Upper lobe of right lung (tissue), 1 donor: ENCODE data around the gene DIP2C. TPM values are rescaled to one million over a fixed set of nuclear protein-coding genes. Genes with fewer than 3 reads are reported as not detected.

Experiments
- ATAC-seq: fragments of 200-7000 bp; cut with Tn5 transposase; one replicate; pipeline ENCODE4 v1.9.1; 2020; ENCODE audit warnings: mild to moderate bottlenecking, moderate library complexity
- DNase-seq: peaks from one replicate; pipeline ENCODE4 v3.0.0-alpha.2; 2020
- H3K27ac ChIP-seq: fragments of 200-600 bp; one replicate; pipeline ENCODE4 v1.8.0; 2022
- H3K27me3 ChIP-seq: fragments of 200-600 bp; one replicate; pipeline ENCODE4 v1.8.0; 2022; ENCODE audit warnings: mild to moderate bottlenecking
- H3K36me3 ChIP-seq: fragments of 200-600 bp; one replicate; pipeline ENCODE4 v1.8.0; 2022
- H3K4me1 ChIP-seq: fragments of 200-600 bp; one replicate; pipeline ENCODE4 v1.8.0; 2022
- H3K4me3 ChIP-seq: fragments of 200-600 bp; one replicate; pipeline ENCODE4 v1.8.0; 2022; ENCODE audit warnings: mild to moderate bottlenecking
- H3K9me3 ChIP-seq: fragments of 200-600 bp; one replicate; pipeline ENCODE4 v1.8.0; 2022
- intact Hi-C: fragments of 100-400 bp; cut with DNase I; formaldehyde crosslinking; loops from one replicate; pipeline ENCODE4 v1.11.0; 2022
- total RNA-seq: library from RNA; stranded (reverse); fragmentation: NEBNext Ultra II Directional; extraction: Animal tissue kit (Norgen Biotek cat#: 25700); gene quantifications from one replicate; pipeline ENCODE4 v1.2.1, GENCODE V29; 2021
- TF ChIP-seq, protein P1 (sequence below): fragments of 200-600 bp; IDR thresholded peaks from one replicate; pipeline ENCODE4 v1.8.0; 2022; ENCODE audit warnings: antibody characterized with exemption
- donor health status: DM: no; HTN: yes; CAD: no; lungs with severe emphysema.

Gene DIP2C
- total RNA-seq, 1 donor from 2014 or later = 17.3 TPM

DNA sequence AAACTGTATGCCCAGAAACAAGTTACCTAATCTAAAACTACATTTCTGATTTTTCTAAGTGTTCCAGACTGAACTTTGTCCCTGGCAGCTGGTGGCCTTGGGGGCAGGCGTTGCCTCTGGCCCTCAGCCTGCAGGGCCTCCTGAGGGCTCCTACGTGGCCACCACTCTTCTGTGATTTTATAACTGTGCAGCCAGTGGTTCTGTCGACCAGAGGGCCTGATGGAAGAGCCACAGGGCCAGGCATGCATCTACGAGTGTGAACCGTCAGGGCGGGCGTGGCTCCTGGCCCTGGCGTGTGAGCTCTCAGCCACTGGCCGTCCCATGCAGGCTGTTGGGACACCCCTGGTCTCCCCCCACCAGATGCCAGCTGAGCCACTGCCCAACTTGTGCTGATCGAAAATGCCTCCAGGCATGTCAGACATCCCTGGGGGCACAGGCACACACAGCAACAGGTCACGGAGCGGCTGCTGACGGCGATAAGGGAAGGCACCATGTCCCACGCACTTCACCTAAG, 380.8 kb downstream of the DIP2C start:
- H3K4me1 ChIP-seq = no peaks in the 10 kb centered on the region
- ATAC-seq (no peak), DNase-seq (no peak)
- H3K36me3 ChIP-seq = peaks cover 12% of the 10 kb centered on the region
- no peak overlapping the region for H3K4me3 ChIP-seq
- no peaks in the 10 kb centered on the region for H3K9me3 ChIP-seq
- TF ChIP-seq, protein P1, sequence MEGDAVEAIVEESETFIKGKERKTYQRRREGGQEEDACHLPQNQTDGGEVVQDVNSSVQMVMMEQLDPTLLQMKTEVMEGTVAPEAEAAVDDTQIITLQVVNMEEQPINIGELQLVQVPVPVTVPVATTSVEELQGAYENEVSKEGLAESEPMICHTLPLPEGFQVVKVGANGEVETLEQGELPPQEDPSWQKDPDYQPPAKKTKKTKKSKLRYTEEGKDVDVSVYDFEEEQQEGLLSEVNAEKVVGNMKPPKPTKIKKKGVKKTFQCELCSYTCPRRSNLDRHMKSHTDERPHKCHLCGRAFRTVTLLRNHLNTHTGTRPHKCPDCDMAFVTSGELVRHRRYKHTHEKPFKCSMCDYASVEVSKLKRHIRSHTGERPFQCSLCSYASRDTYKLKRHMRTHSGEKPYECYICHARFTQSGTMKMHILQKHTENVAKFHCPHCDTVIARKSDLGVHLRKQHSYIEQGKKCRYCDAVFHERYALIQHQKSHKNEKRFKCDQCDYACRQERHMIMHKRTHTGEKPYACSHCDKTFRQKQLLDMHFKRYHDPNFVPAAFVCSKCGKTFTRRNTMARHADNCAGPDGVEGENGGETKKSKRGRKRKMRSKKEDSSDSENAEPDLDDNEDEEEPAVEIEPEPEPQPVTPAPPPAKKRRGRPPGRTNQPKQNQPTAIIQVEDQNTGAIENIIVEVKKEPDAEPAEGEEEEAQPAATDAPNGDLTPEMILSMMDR = no peak
- intact Hi-C loops = no loop called here
- no peak overlapping the region for H3K27ac ChIP-seq
- no peaks in the 10 kb centered on the region for H3K27me3 ChIP-seq

DNA sequence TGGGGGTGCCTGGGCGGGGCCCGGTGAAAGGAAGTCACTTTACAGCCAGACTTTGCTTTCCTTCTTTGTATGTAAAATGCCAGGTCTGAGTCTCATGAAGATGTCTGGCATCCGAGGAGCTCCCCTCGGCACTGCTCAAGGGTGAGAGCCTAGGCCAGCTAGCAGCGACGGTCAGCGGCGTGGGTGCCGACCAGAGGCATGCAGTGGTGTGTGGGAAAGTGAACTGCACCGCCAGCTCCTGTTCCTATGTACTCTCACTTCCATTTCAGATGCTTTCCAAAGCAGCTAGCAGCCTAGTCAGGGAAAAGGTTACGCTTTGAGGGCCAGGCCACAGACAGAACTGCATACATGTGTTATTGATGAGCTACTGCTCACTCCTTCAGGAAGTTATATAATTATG, 381.4 kb downstream of the DIP2C start:
- H3K36me3 ChIP-seq = peaks cover 12% of the 10 kb centered on the region
- ATAC-seq (no peak), DNase-seq (no peak)
- TF ChIP-seq, protein P1 = no peak
- no peaks in the 10 kb centered on the region for H3K4me1 ChIP-seq
- H3K9me3 ChIP-seq = no peaks in the 10 kb centered on the region
- no peak overlapping the region for H3K27ac ChIP-seq
- intact Hi-C loops = no loop called here
- no peaks in the 10 kb centered on the region for H3K27me3 ChIP-seq
- H3K4me3 ChIP-seq = no peak overlapping the region

DNA sequence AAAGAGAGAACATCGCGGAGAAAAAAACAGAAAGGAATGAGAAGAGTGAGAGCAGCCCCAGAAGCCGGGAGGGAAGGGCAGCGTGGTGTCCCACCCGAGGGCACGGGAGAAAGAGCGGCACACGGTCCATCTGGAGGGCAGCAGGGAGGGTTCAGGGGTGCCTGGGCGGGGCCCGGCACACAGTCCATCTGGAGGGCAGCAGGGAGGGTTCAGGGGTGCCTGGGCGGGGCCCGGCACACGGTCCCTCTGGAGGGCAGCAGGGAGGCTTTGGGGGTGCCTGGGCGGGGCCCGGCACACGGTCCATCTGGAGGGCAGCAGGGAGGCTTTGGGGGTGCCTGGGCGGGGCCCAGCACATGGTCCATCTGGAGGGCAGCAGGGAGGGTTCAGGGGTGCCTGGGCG, 381.8 kb downstream of the DIP2C start:
- Histone ChIP-seq H3K4me1 (no peaks in the 10 kb centered on the region), H3K27me3 (no peaks in the 10 kb centered on the region), H3K36me3 (peaks cover 12% of the 10 kb centered on the region), H3K9me3 (no peaks in the 10 kb centered on the region), H3K27ac (no peak overlapping the region), H3K4me3 (no peak overlapping the region)
- ATAC-seq = no peak
- no peak for DNase-seq
- TF ChIP-seq, protein P1 = no peak
- intact Hi-C loops = no loop called here

DNA sequence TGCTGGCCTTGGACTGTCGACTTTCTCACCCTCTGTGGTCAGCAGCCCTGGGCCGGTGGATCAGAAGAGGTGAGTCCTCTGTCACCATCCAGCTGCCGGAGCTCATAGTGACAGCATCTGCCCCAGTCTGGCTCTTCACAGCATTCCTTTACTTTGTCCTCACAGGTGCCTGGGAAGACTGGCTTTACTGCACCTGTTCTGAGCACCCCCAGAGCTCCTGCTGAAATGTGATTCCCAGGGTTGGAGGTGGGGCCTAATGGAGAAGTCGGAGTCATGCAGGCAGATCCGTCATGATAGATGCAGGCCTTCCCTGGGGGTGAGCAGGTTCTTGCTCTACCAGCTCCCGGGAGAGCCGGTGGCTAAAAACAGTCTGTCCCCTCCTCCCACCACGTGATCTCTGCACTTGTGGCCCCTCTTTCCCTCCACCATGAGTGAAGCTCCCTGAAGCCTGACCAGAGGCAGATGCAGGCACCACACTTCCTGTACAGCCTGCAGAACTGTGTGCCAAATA, 382.7 kb downstream of the DIP2C start:
- no peaks in the 10 kb centered on the region for H3K9me3 ChIP-seq
- DNase-seq (no peak), ATAC-seq (no peak)
- no peaks in the 10 kb centered on the region for H3K27me3 ChIP-seq
- TF ChIP-seq, protein P1 = no peak
- H3K4me3 ChIP-seq = no peak overlapping the region
- H3K36me3 ChIP-seq = peaks cover 12% of the 10 kb centered on the region
- intact Hi-C loops = no loop called here
- no peaks in the 10 kb centered on the region for H3K4me1 ChIP-seq
- no peak overlapping the region for H3K27ac ChIP-seq

DNA sequence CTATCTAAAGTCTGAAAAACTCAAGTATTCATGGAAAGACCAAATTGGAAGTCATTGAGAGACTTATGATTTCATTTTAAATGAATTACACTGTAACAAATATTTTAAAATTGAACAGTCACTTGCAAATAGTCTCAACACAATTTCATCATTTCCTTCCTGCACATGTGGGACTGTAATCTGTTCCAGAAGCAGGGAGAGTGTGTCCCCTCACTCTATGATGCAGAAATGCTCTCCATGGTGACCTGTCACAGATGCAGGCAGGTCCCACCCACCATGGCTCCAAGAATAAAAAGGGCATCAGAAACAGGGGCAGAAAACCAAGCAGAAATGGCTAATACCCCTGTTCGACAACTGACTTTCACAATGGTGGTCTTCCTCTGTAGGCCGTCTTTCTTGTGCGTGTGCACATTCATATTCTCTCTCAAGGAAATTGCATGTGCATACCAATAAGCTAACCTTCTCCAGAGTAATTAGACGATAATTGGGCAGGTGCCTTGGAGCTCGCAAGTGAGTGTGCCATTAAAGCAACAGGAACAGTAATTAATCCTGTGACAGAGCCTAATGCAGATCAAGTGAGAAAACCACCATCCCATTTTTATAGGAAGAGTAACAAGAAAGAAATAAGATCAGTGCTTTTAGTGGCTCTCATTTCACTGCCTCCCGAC, 383.3 kb downstream of the DIP2C start:
- no peaks in the 10 kb centered on the region for H3K4me1 ChIP-seq
- intact Hi-C loops = no loop called here
- no peaks in the 10 kb centered on the region for H3K27me3 ChIP-seq
- no peak overlapping the region for H3K4me3 ChIP-seq
- peaks cover 12% of the 10 kb centered on the region for H3K36me3 ChIP-seq
- no peaks in the 10 kb centered on the region for H3K9me3 ChIP-seq
- TF ChIP-seq, protein P1 = no peak
- no peak overlapping the region for H3K27ac ChIP-seq
- ATAC-seq = no peak
- no peak for DNase-seq
